ENCODE measurements around the gene DCLK1. TPM values are rescaled to one million over a fixed set of nuclear protein-coding genes. Genes with fewer than 3 reads are reported as not detected.
A peak's percentile ranks its signal among the peaks of the same experiment; 100 is the strongest.

DCLK1 gene
- total RNA-seq, 4 donors from 2014 or later, result 11.9 to 26.4 (median 15.5) TPM

- intact Hi-C loops (cut with DNase I), result no loop called here
- WGBS, 2 donors, result 52 to 62% methylated on average over 3 of the region's 3 CpGs
- H3K36me3 ChIP-seq, result no peaks in the 10 kb centered on the region
- H3K9me3 ChIP-seq, result no peaks in the 10 kb centered on the region
- TF ChIP-seq CTCF (IDR thresholded peaks at IDR 0.05) (no peak), POLR2A (IDR thresholded peaks at IDR 0.05) (no peak)
- no peaks in the 10 kb centered on the region for H3K27me3 ChIP-seq
- DNase-seq, result no peak
- no peak overlapping the region for H3K4me3 ChIP-seq (replicated peaks in 1 of 3)
- no peak overlapping the region for H3K27ac ChIP-seq
- no peaks in the 10 kb centered on the region for H3K4me1 ChIP-seq
Measured at GRCh38 chr13:35954207-35954560, 177.0 kb downstream of the DCLK1 start.

DNA sequence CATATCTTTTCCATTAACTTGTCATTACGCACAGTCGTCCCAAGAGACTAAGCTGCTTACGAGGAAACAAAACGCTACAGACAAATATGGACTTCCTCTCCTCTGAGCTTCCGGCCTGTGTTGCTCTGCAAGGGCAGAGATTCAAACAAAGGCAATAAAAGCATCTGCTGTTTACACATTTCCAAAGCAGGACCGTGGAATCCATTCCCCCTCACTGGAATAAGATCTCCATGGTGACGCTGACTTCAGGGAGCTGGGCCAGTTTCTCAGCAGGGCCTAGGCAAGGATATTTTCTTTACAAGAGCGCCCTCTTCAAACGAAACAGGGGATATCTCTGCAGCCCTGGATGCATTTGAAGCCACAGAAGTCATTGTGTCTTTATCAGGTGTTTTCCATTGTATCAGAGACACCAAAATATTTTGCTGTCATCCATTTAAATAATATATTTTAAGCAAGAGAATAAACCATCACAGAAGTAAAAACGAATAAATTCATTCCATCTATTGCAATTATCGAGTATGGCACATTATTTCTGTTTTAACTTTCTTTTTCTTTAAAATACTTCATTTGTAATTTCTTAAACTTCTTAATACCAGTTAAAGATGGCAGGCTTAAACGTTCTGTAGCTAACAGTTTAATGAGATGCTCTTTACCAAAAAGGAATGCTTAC is 177.5 kb downstream of the DCLK1 start:
- intact Hi-C loops (cut with DNase I), result no loop called here
- no peaks in the 10 kb centered on the region for H3K9me3 ChIP-seq
- 26 to 27% methylated on average over 12 of the region's 12 CpGs for WGBS, 2 donors
- peak; percentile 40 to 42 for DNase-seq
- TF ChIP-seq POLR2A (IDR thresholded peaks at IDR 0.05), result no peak
- peak in 4 of 6 experiments; percentile 38 to 47 (median 40) for TF ChIP-seq CTCF (IDR thresholded peaks at IDR 0.05)
- no peak overlapping the region for H3K27ac ChIP-seq
- no peaks in the 10 kb centered on the region for H3K27me3 ChIP-seq
- no peaks in the 10 kb centered on the region for H3K4me1 ChIP-seq
- no peaks in the 10 kb centered on the region for H3K36me3 ChIP-seq
- H3K4me3 ChIP-seq (replicated peaks in 1 of 3), result no peak overlapping the region

DNA sequence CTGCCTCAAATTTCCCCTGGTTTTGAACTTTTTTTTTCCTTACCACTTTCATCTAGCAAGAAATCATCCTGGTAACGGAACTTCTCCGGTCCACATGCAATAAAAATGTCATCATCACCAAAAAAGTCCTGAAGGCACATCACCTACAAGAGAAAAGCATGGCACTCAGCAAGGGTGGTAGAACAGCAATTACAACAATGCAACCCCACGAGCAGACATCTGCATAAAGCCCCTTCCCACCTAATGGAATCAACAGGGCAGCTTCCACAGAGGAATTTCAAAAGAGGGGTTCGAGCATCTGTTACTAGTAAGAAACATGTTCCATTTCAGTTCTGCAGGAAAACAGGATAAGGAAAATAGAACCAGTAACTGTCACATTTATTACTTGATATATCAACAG is 183.9 kb downstream of the DCLK1 start:
- H3K27ac ChIP-seq, result no peak overlapping the region
- no peak for DNase-seq
- WGBS, 2 donors, result 82 to 83% methylated on average over 4 of the region's 4 CpGs
- no peaks in the 10 kb centered on the region for H3K27me3 ChIP-seq
- no peak for TF ChIP-seq POLR2A (IDR thresholded peaks at IDR 0.05)
- no peak for TF ChIP-seq CTCF (IDR thresholded peaks at IDR 0.05)
- H3K9me3 ChIP-seq, result no peaks in the 10 kb centered on the region
- intact Hi-C loops (cut with DNase I), result loop anchor here (10.0 kb wide), 1 partner anchor 113 kb away; no protein-coding TSS in a partner anchor
- H3K4me3 ChIP-seq (replicated peaks in 1 of 3), result no peak overlapping the region
- H3K36me3 ChIP-seq, result no peaks in the 10 kb centered on the region
- H3K4me1 ChIP-seq, result no peaks in the 10 kb centered on the region

- Histone ChIP-seq H3K9me3 (no peaks in the 10 kb centered on the region), H3K36me3 (no peaks in the 10 kb centered on the region), H3K27ac (no peak overlapping the region), H3K4me1 (no peaks in the 10 kb centered on the region), H3K4me3 (replicated peaks in 1 of 3) (no peak overlapping the region), H3K27me3 (no peaks in the 10 kb centered on the region)
- TF ChIP-seq POLR2A (IDR thresholded peaks at IDR 0.05), result no peak
- WGBS, 2 donors, result 83 to 90% methylated on average over 4 of the region's 4 CpGs
- intact Hi-C loops (cut with DNase I), result loop anchor here (10.0 kb wide), 1 partner anchor 111 kb away; no protein-coding TSS in a partner anchor
- DNase-seq, result no peak
Measured at GRCh38 chr13:35945368-35945767, 185.8 kb downstream of the DCLK1 start.

DNA sequence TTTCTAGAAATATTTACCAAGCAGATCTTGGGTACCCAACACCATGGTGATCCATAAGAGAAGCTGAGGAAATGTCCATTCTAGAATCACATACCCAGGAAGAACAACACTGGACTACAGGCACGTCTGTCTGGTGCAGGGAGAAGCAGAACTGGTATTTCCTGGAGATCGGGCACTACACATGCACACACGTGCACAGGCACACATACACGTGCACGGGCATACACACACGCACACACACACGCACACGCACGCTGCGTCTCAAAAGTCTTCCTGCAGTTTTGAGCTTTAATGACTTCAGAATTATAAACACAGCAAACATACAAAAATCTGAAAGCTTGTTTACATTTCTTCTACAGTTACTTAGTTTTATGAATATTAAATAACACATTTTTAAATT is 189.8 kb downstream of the DCLK1 start:
- intact Hi-C loops (cut with DNase I), result loop anchor here (10.0 kb wide), 1 partner anchor 107 kb away; no protein-coding TSS in a partner anchor
- Histone ChIP-seq H3K36me3 (no peaks in the 10 kb centered on the region), H3K4me1 (no peaks in the 10 kb centered on the region), H3K9me3 (no peaks in the 10 kb centered on the region), H3K27ac (no peak overlapping the region), H3K4me3 (replicated peaks in 1 of 3) (no peak overlapping the region), H3K27me3 (no peaks in the 10 kb centered on the region)
- TF ChIP-seq CTCF (IDR thresholded peaks at IDR 0.05), result no peak
- no peak for TF ChIP-seq POLR2A (IDR thresholded peaks at IDR 0.05)
- WGBS, 2 donors, result 95 to 96% methylated on average over 10 of the region's 10 CpGs
- DNase-seq, result no peak
